ENCODE results near the gene CFAP300. TPM values are rescaled to one million over a fixed set of nuclear protein-coding genes. Genes with fewer than 3 reads are reported as not detected.

Gene CFAP300
- total and polyA plus RNA-seq, 2 donors = 0.66 to 3.3 TPM

GRCh38 chr11:102108734-102109440, 61.6 kb downstream of the CFAP300 start:
- no peak overlapping the region for H3K27ac ChIP-seq (ENCODE audit: low read depth in 1 of 2, low read length in 1 of 2)
- no peaks in the 10 kb centered on the region for H3K9me3 ChIP-seq (ENCODE audit: control insufficient read depth in 2 of 2, insufficient read depth in 1 of 2, low read length in 1 of 2)
- peaks cover 36 to 58% of the 10 kb centered on the region in 2 donors for H3K27me3 ChIP-seq (ENCODE audit: control insufficient read depth in 2 of 2, insufficient read depth in 1 of 2, low read length in 1 of 2)
- H3K36me3 ChIP-seq (ENCODE audit: control insufficient read depth in 2 of 2, insufficient read depth in 2 of 2, low read length in 1 of 2) = no peaks in the 10 kb centered on the region
- 79% methylated on average over 3 of the region's 3 CpGs for WGBS
- no peak overlapping the region for H3K4me3 ChIP-seq (ENCODE audit: low read length in 2 of 2)
- DNase-seq (ENCODE audit: low read depth in 6 of 9, low spot score in 9 of 9) = no peak
- peaks cover 7 to 9% of the 10 kb centered on the region in 2 donors for H3K4me1 ChIP-seq (ENCODE audit: control insufficient read depth in 2 of 2, insufficient read depth in 2 of 2, low read length in 2 of 2)

- Histone ChIP-seq H3K9me3 (ENCODE audit: control insufficient read depth in 2 of 2, insufficient read depth in 1 of 2, low read length in 1 of 2) (no peaks in the 10 kb centered on the region), H3K36me3 (ENCODE audit: control insufficient read depth in 2 of 2, insufficient read depth in 2 of 2, low read length in 1 of 2) (no peaks in the 10 kb centered on the region), H3K27me3 (ENCODE audit: control insufficient read depth in 2 of 2, insufficient read depth in 1 of 2, low read length in 1 of 2) (peaks cover 36 to 68% of the 10 kb centered on the region in 2 donors), H3K27ac (ENCODE audit: low read depth in 1 of 2, low read length in 1 of 2) (peak within 1 kb of the TSS; percentile 73 to 88), H3K4me1 (ENCODE audit: control insufficient read depth in 2 of 2, insufficient read depth in 2 of 2, low read length in 2 of 2) (peaks cover 7 to 9% of the 10 kb centered on the region in 2 donors), H3K4me3 (ENCODE audit: low read length in 2 of 2) (peak within 1 kb of the TSS; percentile 45 to 61)
- 1% methylated on average over 104 of the region's 104 CpGs for WGBS
- peak; percentile 19 to 86 (median 50) for DNase-seq (ENCODE audit: low read depth in 6 of 9, low spot score in 9 of 9)
These were observed 62.9 kb downstream of the CFAP300 start, which contains the start of gene YAP1 for GRCh38 chr11:102109896-102110760. Gene YAP1 (plus strand): TSS chr11:102110447. CDS start chr11:102110849, 402 bp downstream.

- 3% methylated on average over 31 of the region's 31 CpGs for WGBS
- Histone ChIP-seq H3K9me3 (ENCODE audit: control insufficient read depth in 2 of 2, insufficient read depth in 1 of 2, low read length in 1 of 2) (no peaks in the 10 kb centered on the region), H3K27me3 (ENCODE audit: control insufficient read depth in 2 of 2, insufficient read depth in 1 of 2, low read length in 1 of 2) (peaks cover 36 to 70% of the 10 kb centered on the region in 2 donors), H3K4me1 (ENCODE audit: control insufficient read depth in 2 of 2, insufficient read depth in 2 of 2, low read length in 2 of 2) (peaks cover 7 to 9% of the 10 kb centered on the region in 2 donors), H3K27ac (ENCODE audit: low read depth in 1 of 2, low read length in 1 of 2) (peak overlapping the region in 1 of 2 donors; percentile 88), H3K36me3 (ENCODE audit: control insufficient read depth in 2 of 2, insufficient read depth in 2 of 2, low read length in 1 of 2) (no peaks in the 10 kb centered on the region), H3K4me3 (ENCODE audit: low read length in 2 of 2) (peak overlapping the region; percentile 35 to 61)
- no peak for DNase-seq (ENCODE audit: low read depth in 6 of 9, low spot score in 9 of 9)
These were observed 63.4 kb downstream of the CFAP300 start for GRCh38 chr11:102110761-102111010.

GRCh38 chr11:102111011-102111786, 64.0 kb downstream of the CFAP300 start:
- 6% methylated on average over 61 of the region's 61 CpGs for WGBS
- peak overlapping the region; percentile 35 to 61 for H3K4me3 ChIP-seq (ENCODE audit: low read length in 2 of 2)
- H3K9me3 ChIP-seq (ENCODE audit: control insufficient read depth in 2 of 2, insufficient read depth in 1 of 2, low read length in 1 of 2) = no peaks in the 10 kb centered on the region
- no peaks in the 10 kb centered on the region for H3K36me3 ChIP-seq (ENCODE audit: control insufficient read depth in 2 of 2, insufficient read depth in 2 of 2, low read length in 1 of 2)
- peak overlapping the region; percentile 44 to 88 for H3K27ac ChIP-seq (ENCODE audit: low read depth in 1 of 2, low read length in 1 of 2)
- peaks cover 7 to 9% of the 10 kb centered on the region in 2 donors for H3K4me1 ChIP-seq (ENCODE audit: control insufficient read depth in 2 of 2, insufficient read depth in 2 of 2, low read length in 2 of 2)
- peak in 1 of 9 donors; percentile 15 for DNase-seq (ENCODE audit: low read depth in 6 of 9, low spot score in 9 of 9)
- peaks cover 36 to 73% of the 10 kb centered on the region in 2 donors for H3K27me3 ChIP-seq (ENCODE audit: control insufficient read depth in 2 of 2, insufficient read depth in 1 of 2, low read length in 1 of 2)

GRCh38 chr11:102111787-102112508, 64.7 kb downstream of the CFAP300 start:
- H3K9me3 ChIP-seq (ENCODE audit: control insufficient read depth in 2 of 2, insufficient read depth in 1 of 2, low read length in 1 of 2) = no peaks in the 10 kb centered on the region
- peaks cover 7 to 9% of the 10 kb centered on the region in 2 donors for H3K4me1 ChIP-seq (ENCODE audit: control insufficient read depth in 2 of 2, insufficient read depth in 2 of 2, low read length in 2 of 2)
- H3K4me3 ChIP-seq (ENCODE audit: low read length in 2 of 2) = peak overlapping the region; percentile 35 to 61
- peak in 2 of 9 donors; percentile 18 to 38 for DNase-seq (ENCODE audit: low read depth in 6 of 9, low spot score in 9 of 9)
- no peaks in the 10 kb centered on the region for H3K36me3 ChIP-seq (ENCODE audit: control insufficient read depth in 2 of 2, insufficient read depth in 2 of 2, low read length in 1 of 2)
- H3K27ac ChIP-seq (ENCODE audit: low read depth in 1 of 2, low read length in 1 of 2) = peak overlapping the region; percentile 44 to 71
- H3K27me3 ChIP-seq (ENCODE audit: control insufficient read depth in 2 of 2, insufficient read depth in 1 of 2, low read length in 1 of 2) = peaks cover 36 to 73% of the 10 kb centered on the region in 2 donors
- WGBS = 5% methylated on average over 20 of the region's 20 CpGs

GRCh38 chr11:102112509-102112821, 65.2 kb downstream of the CFAP300 start:
- WGBS = 8% methylated on average over 5 of the region's 5 CpGs
- DNase-seq (ENCODE audit: low read depth in 6 of 9, low spot score in 9 of 9) = no peak
- H3K4me3 ChIP-seq (ENCODE audit: low read length in 2 of 2) = peak overlapping the region in 1 of 2 donors; percentile 35
- peaks cover 36 to 73% of the 10 kb centered on the region in 2 donors for H3K27me3 ChIP-seq (ENCODE audit: control insufficient read depth in 2 of 2, insufficient read depth in 1 of 2, low read length in 1 of 2)
- H3K27ac ChIP-seq (ENCODE audit: low read depth in 1 of 2, low read length in 1 of 2) = peak overlapping the region in 1 of 2 donors; percentile 44
- H3K4me1 ChIP-seq (ENCODE audit: control insufficient read depth in 2 of 2, insufficient read depth in 2 of 2, low read length in 2 of 2) = peaks cover 7 to 9% of the 10 kb centered on the region in 2 donors
- no peaks in the 10 kb centered on the region for H3K36me3 ChIP-seq (ENCODE audit: control insufficient read depth in 2 of 2, insufficient read depth in 2 of 2, low read length in 1 of 2)
- H3K9me3 ChIP-seq (ENCODE audit: control insufficient read depth in 2 of 2, insufficient read depth in 1 of 2, low read length in 1 of 2) = no peaks in the 10 kb centered on the region

GRCh38 chr11:102114032-102114431, 66.8 kb downstream of the CFAP300 start:
- no peak for DNase-seq (ENCODE audit: low read depth in 6 of 9, low spot score in 9 of 9)
- WGBS = 77% methylated on average over 4 of the region's 4 CpGs
- Histone ChIP-seq H3K27me3 (ENCODE audit: control insufficient read depth in 2 of 2, insufficient read depth in 1 of 2, low read length in 1 of 2) (peaks cover 31 to 62% of the 10 kb centered on the region in 2 donors), H3K27ac (ENCODE audit: low read depth in 1 of 2, low read length in 1 of 2) (no peak overlapping the region), H3K36me3 (ENCODE audit: control insufficient read depth in 2 of 2, insufficient read depth in 2 of 2, low read length in 1 of 2) (no peaks in the 10 kb centered on the region), H3K4me1 (ENCODE audit: control insufficient read depth in 2 of 2, insufficient read depth in 2 of 2, low read length in 2 of 2) (peaks cover 7 to 9% of the 10 kb centered on the region in 2 donors), H3K9me3 (ENCODE audit: control insufficient read depth in 2 of 2, insufficient read depth in 1 of 2, low read length in 1 of 2) (no peaks in the 10 kb centered on the region), H3K4me3 (ENCODE audit: low read length in 2 of 2) (no peak overlapping the region)

GRCh38 chr11:102115557-102115956, 68.3 kb downstream of the CFAP300 start:
- H3K36me3 ChIP-seq (ENCODE audit: control insufficient read depth in 2 of 2, insufficient read depth in 2 of 2, low read length in 1 of 2) = no peaks in the 10 kb centered on the region
- H3K4me1 ChIP-seq (ENCODE audit: control insufficient read depth in 2 of 2, insufficient read depth in 2 of 2, low read length in 2 of 2) = peaks cover 4 to 7% of the 10 kb centered on the region in 2 donors
- DNase-seq (ENCODE audit: low read depth in 6 of 9, low spot score in 9 of 9) = no peak
- no peaks in the 10 kb centered on the region for H3K9me3 ChIP-seq (ENCODE audit: control insufficient read depth in 2 of 2, insufficient read depth in 1 of 2, low read length in 1 of 2)
- no peak overlapping the region for H3K27ac ChIP-seq (ENCODE audit: low read depth in 1 of 2, low read length in 1 of 2)
- peaks cover 18 to 47% of the 10 kb centered on the region in 2 donors for H3K27me3 ChIP-seq (ENCODE audit: control insufficient read depth in 2 of 2, insufficient read depth in 1 of 2, low read length in 1 of 2)
- H3K4me3 ChIP-seq (ENCODE audit: low read length in 2 of 2) = no peak overlapping the region
